HG03095 (cell line): ENCODE results near the gene PRR20G.
"Not testable (repeated sequence)": the region's sequence is repeated elsewhere in the genome, so short reads cannot be mapped to it uniquely, and the experiment has no call there.

Source experiments
- ATAC-seq: cut with Tn5 transposase; IDR thresholded peaks from one replicate; pipeline ENCODE4 v1.9.1; 2021; ENCODE audit warnings: moderate library complexity; ENCODE audit not compliant: unreplicated experiment

PRR20G gene

DNA sequence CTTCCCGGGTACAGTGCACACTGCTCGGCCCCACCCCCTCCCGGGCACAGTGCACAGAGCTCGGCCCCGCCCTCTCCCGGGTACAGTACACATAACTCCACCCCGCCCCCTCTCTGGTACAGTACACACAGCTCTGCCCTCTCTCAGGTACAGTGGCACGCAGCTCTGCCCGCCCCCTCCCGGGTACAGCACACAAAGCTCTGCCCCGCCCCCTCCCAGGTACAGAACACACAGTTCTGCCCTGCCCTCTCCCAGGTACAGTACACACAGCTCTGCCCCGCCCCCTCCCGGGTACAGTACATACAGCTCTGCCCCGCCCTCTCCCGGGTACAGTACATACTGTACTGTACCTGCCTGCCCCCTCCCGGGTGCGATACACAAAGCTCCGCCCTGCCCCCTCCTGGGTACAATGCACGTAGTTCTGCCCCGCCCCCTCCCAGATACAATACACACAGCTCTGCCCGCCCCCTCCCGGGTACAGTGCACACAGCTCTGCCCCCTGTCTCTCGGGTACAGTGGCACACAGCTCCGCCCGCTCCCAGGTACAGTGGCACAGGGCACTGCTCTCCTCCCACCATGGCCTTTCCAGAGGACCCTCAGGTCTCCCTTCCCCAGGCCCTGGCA lies 16.4 kb upstream of the PRR20G start:
- ATAC-seq, result no peak

DNA sequence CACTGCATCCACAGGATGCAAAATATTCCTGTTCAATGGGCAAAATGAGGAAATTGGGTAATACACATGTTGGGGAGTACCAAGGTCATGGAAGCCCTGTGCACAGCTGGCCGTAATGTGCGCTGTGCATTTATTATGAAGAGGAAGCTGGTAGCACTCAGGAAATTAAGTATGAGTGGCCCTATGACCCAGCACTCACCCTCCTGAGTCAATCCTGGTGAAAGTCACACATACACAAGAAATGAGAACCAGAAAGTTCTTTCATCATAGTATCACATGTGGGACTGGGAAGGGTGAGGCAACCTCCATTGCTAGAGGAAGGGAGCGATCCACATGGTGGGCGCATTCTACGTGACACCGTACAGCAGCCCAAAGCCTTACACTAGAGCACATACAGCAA lies 11.4 kb upstream of the PRR20G start:
- no peak for ATAC-seq

DNA sequence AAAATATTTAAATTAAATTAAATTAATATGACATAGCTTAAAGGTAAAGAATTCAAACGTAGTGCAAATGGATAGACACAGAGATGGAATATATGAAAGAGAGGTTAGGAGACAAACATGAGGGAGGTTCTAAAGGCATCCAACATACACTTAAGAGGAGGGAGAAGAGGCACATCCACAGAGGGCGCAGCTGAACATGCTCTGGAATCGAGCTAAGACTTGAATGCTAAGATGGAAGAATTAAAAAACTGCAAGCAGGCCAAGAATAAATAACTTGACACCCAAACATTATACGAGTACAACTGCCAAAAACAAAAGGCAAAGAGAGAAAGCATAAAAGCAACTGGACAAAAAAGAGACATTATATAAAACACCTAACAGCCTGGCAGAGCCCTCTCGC lies 9.1 kb upstream of the PRR20G start:
- no peak for ATAC-seq

DNA sequence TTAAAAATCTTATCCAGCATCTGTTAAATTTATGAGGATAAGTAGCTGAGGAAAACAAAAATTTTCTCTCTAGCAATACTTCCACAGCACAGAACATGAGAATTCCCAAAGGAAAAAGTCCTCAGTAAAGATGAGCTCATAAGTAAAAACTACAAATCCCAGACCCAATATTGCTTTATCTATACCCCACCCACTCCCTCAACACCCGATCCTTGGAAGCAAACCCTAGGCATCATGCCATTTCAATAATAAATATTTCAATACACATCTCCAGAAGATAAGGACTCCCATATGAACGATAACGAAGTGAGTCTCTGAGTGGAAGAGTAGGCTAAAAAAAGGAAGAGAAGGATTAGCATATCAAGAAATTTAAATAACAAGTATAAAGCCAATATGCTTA lies 8.3 kb upstream of the PRR20G start:
- no peak for ATAC-seq

DNA sequence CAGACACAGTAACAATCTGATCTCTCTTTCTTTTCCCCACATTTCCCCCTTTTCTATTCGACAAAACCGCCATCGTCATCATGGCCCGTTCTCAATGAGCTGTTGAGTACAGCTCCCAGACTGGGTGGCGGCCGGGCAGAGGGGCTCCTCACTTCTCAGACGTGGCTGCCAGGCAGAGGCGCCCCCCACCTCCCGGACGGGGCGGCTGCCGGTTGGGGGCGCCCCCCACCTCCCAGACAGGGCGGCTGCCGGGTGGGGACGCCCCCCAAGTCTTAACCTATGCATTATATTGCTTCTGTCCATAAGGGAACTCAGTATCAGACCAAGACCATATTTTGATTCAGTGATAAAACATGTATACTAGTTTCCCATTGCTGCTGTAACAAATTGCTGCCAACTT lies 5.8 kb upstream of the PRR20G start:
- ATAC-seq, result not testable (repeated sequence)

DNA sequence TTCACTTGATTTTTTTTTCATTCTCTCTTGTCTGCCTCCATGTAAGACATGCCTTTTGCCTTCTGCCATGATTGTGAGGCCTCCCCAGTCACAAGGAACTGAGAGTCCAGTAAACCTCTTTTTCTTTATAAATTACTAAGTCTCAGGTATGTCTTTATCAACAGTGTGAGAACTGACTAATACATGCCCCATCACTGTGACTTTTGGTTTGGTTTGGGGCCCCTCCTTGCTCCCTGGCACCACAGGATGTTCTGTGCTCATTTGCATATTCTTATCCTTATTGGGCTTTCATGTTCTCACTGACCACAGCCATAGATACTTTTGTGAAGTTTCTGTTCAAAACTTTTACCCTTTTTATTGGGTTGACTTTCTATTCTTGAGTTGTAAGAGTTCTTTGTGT lies 3.8 kb upstream of the PRR20G start:
- ATAC-seq, result no peak

DNA sequence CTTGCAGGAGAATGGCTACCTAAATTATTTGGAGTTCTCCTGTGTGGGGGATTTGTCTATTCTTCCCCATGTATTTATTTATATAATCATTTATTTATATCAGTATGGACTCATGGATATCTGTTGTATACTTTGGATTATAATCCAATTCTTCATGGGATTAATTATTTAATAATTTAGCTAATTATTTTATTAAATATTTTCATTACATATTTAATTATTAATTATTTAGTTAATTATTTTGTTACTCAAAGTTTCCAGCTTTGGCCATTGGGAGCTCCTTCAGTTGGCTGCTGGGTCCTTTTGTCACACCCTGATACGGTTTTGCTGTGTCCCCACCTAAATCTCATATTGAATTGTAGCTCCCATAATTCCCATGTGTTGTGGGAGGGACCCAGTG lies 3.3 kb upstream of the PRR20G start:
- ATAC-seq, result no peak

DNA sequence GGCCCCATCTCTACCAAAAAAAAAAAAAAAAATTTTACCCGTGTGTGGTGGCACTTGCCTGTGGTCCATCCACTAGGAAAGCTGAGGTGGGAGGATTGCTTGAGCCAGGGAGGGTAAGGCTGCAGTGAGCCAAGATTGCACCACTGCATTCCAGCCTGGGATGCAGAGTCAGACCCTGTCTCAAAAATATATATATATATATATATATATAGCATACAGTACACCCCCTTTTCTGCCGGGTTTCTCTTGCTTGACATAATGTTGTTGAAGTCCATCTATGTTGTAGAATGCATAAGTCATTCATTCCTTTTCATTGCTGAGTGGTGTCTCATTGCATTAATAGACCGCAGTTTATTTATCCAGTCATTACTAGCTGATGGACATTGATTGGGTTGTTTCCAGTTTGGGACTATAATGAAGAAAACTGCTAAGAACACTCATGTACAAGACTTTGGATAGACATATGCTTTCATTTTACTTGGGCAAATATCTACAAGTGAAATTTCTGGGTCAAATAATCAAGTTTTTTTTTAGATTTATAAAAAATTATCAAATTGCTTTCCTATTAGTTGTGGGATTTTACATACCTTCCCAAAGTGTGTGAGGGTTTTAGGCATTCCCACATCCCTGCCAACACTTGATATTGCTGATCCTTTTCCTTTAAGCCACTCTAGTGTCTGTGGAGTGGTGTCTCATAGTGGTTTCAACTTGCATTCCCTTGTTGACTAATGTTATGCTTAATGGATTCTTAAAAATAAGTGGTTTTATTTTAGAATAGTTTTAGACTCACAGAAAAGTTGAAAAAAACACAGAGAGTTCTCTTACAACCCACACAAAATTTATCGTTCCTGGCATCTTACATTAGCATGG lies 2.1 kb upstream of the PRR20G start:
- no peak for ATAC-seq

DNA sequence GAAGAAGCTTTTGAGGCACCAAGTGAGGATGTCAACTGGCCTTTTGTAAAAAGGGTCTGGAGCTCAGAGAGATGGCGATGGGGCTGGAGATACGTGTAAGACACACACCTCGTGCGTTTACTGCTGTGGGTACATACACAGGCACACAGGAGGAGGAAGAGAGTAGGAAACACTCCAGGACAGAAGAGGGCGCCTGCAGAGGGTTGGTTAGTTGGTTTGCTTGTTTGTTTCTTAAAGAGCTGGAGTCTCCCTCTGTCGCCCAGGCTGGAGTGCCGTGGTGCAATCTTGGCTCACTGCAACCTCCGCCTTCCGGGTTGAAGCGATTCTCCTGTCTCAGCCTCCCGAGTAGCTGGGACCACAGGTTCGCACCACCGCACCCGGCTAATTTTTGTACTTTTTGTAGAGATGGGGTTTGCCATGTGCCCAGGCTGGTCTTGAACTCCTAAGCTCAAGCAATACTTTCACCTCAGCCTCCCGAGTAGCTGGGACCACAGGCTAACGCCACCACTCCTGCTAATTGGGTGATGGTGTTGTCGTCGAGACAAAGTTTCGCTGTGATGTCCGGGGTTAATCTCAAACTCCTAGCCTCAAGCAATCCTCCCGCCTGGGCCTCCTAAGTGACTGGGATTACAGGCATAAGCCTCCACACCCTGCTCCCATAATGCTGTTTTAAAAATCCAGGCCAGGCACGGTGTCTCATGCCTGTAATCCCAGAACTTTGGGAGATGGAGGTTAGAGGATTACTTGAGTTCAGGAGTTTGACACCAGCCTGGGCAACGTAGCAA lies 1.3 kb upstream of the PRR20G start:
- no peak for ATAC-seq

DNA sequence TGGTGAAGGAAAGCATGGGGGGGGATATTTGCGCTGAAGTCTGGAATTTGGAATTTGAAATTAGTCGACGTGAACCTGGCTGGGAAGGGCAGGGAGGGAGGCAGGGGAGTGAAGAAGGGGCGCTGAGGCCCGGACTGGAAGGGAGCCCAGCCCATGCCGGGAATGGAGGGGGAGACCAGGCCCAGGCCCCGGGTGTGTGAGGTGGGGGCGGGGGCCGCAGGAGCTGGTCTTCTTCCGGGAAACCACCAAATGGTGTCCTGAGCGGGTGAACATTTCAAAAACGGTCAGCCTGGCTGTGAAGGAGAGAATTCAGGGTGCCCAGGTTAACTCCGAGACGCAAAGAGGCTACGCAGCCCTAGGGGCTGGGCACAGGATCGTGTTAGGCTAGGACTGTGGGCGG lies 497 bp upstream of the PRR20G start:
- no peak for ATAC-seq

DNA sequence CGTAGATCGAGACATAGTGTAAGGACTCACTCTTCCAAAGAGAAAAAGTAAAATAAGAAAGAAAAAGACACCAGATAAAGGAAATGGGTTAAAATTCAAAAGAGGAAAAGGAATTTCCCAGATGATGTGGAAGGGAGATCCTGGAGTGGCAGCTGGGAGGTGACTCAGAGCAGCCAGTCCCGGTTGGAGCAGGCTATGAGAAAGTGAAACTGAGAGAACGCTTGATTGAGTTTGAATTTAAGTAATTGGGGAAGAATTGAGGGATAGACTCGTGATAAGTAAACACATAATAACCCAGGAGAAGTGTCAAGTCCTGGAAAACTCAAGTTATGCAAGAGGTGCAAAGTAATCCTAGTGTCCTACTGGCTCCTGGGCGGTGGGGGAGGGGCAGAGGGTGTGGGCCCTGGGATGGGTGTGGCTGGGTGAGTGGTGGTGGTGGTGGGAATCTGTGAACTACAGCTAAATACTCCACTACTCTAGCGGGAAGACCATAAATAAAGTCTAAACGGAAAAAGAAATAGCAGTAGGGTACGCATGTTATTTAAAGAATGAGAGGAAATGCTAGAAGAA lies 1.2 kb downstream of the PRR20G start:
- no peak for ATAC-seq

DNA sequence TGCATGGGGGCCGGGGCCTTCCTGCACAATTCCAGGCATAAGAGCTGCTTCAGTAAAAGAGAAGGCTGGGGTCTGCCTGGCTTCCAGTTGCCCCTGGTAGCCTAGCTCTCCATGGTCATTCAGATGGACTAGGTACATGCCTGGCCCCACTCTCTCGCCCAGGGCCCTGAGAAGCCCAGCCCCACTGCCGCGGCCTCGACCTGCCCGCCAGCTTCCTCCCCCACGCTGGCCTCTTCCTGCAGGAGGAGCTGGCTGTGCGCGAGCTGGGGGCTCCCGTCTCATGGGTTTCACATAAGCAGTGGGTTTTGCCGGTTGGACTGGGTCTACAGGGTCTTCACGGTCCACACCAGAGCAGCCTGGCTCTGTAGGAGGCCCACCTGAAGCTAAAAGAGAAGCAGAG lies 3.6 kb downstream of the PRR20G start:
- no peak for ATAC-seq

DNA sequence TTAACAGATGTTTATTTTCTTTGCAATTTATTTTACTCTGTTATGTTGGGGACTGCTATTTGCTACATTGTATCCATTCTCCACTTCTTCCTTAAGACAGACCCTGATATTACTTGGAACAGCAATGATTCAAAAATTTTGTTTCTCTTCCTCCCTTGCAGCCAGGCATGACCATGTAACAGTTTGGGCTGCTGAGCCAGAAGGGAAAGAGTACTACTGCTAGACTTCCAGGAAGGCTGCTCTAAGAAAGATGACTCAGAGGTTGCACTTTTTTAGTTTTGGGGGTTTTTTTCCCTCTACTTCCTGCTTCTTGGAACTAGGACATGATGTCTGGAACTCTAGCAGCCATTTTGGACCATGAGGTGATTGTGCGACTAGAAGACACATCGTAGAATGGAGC lies 10.3 kb downstream of the PRR20G start:
- ATAC-seq, result no peak

DNA sequence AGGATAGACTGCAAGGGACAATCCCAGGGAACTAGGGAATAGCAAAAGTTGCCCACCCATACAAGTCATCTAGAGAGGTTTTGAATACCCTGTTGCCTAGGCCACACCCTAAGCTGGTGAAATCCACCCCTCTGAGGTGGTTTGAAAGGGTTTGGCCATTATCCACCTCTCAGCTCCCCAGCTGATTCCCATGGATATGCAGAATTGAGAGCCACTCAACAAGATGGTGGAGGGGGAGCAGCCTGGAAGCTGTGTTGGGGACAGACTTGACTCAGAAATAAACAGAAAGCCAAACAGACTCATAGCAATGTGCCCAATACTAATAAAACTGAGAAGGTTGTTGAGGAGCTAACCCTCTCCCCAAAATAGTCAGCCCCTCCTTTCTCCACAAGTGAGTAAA lies 10.9 kb downstream of the PRR20G start:
- no peak for ATAC-seq

DNA sequence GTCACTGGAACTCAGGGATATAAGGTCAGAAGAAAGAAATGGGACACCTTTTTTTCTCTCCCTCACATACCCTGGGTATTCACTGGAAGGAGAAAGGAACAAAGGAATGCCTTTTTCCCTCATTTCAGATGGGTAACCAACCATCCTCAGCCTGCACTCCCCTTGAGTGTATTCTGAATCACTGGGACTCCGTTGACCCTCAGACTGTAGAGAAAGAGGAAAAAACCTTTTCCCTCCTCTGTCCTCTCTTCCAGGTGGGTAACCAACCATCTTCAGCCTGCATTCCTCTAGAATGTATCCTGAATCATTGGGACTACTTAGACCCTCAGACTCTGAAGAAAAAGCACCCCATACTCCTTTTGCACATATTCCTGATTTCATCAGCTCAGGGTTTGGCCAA lies 11.4 kb downstream of the PRR20G start:
- ATAC-seq, result no peak

DNA sequence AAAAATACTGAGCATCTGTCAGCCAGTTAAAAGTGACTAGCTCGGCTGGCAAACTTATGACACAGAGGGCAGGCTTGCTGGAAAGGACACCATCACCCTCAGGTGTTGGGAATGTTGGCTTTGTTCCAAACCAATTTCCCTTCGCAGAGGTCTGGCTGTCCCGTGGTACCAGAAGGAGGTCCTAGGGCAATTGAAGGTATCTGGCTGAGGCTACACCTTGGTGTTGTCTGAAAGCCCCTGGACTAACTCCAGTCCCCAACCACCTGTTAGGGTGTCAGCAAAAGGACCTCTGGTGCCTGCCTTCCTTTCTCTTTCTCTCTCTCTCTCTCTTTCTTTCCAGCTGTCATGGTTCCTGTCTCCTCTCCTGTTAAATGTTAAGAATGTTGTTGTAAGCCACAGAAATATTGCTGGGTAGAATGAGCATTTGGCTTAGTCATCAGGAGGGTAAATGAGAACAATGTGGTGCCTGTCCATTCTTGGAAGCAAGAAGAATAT lies 12.5 kb downstream of the PRR20G start:
- ATAC-seq, result no peak

DNA sequence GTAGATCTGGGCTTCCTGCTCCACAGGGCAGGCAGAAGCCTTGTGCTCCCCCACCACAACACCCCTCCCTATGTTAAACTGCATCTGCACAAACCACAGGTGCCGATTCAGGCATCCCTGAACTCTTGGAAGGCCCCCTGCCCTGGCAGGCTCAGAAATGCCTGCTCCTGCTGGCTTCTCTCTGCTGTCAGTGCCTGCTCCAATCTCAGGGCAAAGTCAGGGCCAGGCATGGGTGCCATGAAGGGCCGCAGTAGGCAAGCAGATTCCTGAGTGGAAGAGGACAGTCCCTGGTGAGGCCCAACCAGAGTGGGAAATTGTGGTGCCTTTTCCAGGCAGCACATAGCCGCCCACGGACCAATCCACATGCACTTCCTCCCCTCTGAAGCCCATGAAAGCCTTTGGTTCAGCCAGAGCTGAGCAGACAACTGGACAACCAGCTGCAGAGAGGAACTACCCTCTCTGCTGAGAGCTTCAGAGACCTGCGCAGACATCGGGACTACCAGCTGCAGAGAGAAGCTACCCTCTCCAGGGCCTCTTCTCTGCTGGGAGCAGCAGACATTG lies 13.6 kb downstream of the PRR20G start:
- no peak for ATAC-seq

DNA sequence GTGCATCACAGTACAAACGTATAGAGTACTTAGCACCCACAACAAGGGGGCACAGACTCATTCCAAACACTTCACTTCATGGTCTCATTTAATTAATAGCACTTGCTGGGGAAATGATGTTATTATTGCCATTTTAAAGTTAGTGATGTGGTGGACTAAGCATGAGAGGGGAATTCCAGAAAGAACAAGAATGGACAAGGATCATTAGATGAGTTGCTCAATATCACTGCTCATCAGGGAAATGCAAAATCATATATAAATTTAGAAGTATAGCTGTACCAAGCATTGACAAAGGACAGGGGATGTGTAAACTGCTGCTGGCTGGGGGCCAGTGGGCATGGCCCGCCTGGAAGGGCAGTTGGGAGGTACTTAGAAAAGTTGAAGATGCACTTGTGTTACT lies 14.6 kb downstream of the PRR20G start:
- ATAC-seq, result no peak

DNA sequence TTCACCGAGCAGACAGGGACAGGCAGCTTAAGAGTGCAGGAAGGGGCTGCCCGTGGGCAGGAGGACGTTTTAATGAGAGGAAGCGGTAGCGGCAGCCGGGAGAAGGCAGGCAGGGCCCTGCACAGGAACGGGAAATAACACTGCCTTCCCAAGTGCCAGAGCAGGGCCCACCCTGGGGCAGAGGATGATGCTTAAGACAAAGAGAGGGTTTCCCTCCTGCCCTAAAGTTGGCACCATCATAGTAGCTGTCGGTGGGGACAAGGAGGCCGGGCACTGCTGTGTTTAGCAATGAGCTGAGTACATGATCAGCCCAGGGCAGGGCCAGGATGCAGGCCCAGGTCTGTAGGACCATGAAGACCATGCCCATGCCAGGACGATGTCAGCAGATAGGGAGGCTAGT lies 21.7 kb downstream of the PRR20G start:
- ATAC-seq, result no peak

DNA sequence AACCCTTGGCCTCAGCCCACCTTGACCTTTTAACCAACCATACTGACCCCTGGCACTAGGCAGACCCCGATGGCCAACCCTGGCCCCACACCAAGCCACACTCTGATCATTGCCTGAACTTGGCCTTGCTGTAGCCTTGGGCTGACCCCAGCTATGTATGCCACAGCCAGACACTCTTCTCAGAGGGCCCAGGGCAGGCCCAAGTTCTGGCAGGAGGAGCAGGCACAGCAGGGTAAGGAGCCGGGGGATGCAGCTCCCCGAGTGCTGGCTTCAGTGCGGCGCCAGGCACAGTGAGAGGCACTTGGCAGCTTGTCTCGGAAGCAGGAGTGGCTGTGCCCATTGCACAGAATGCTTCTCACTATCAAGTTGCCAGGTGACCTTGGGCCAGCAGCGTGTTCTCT lies 22.3 kb downstream of the PRR20G start:
- no peak for ATAC-seq
